Measurements from ENCODE around the gene VDAC1. TPM values are rescaled to one million over a fixed set of nuclear protein-coding genes. Genes with fewer than 3 reads are reported as not detected.

The VDAC1 gene
- polyA plus RNA-seq, 1 donor (not counting 4 experiments of a cell fraction or from before 2014, with no cell fraction given): 300 TPM

DNA sequence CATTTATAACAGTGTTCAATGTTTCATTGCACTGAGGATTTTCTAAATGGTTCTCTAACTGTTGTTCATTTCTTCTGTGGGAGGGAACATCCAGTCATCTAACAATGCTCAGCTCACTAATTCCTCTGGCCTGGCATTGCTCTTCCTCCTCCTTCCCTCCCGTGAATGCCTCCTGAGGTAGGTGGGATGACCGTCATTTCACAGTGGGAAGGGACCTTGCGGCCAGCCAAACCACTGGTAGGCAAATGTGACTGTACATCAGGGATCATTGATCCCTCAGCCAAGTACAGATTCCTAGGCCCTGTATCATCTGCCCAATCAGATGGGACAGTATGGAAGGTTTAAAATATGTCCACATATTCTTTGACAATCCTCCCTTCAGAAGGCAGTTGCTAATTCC, 23.7 kb upstream of the VDAC1 start:
- no peaks in the 10 kb centered on the region for H3K27me3 ChIP-seq (ENCODE audit: control insufficient read depth, extremely low read depth, insufficient read depth, low read length)
- DNase-seq (ENCODE audit: low read depth, low spot score) (no peak), FAIRE-seq (no peak)
- H3K27ac ChIP-seq (ENCODE audit: control insufficient read depth, insufficient read depth, low read length): peak overlapping the region; percentile 35
- H2AFZ ChIP-seq (ENCODE audit: control insufficient read depth, low read length): no peak overlapping the region
- H4K20me1 ChIP-seq (ENCODE audit: control insufficient read depth, extremely low read depth, insufficient read depth, low read length): no peaks in the 10 kb centered on the region
- dilution Hi-C loops (cut with MboI; ENCODE audit: extremely low pct_ligation_motif_present, low sequenced_read_pairs): no loop called here
- H3K4me1 ChIP-seq (ENCODE audit: control insufficient read depth, extremely low read depth, insufficient read depth, low read length): peaks cover 25% of the 10 kb centered on the region
- H3K9me1 ChIP-seq (ENCODE audit: control insufficient read depth, extremely low read depth, insufficient read depth, low read length): no peaks in the 10 kb centered on the region
- H3K4me3 ChIP-seq (ENCODE audit: control insufficient read depth in 2 of 3, extremely low read depth in 1 of 3, insufficient read depth in 2 of 3, low read depth in 1 of 3, low read length in 3 of 3): no peak overlapping the region
- peak overlapping the region; percentile 51 for H3K4me2 ChIP-seq (ENCODE audit: control insufficient read depth, extremely low read depth, insufficient read depth, low read depth, low read length)
- no peaks in the 10 kb centered on the region for H3K79me2 ChIP-seq (ENCODE audit: control insufficient read depth, insufficient read depth, low read length)
- no peak overlapping the region for H3K9ac ChIP-seq (ENCODE audit: control insufficient read depth, extremely low read depth, insufficient read depth, low read length)
- no peaks in the 10 kb centered on the region for H3K36me3 ChIP-seq (ENCODE audit: control insufficient read depth in 2 of 2, extremely low read depth in 1 of 2, insufficient read depth in 2 of 2, low read length in 2 of 2)
- TF ChIP-seq EZH2 (IDR thresholded peaks at IDR 0.05; ENCODE audit: low read length): no peak
- TF ChIP-seq, protein P1, sequence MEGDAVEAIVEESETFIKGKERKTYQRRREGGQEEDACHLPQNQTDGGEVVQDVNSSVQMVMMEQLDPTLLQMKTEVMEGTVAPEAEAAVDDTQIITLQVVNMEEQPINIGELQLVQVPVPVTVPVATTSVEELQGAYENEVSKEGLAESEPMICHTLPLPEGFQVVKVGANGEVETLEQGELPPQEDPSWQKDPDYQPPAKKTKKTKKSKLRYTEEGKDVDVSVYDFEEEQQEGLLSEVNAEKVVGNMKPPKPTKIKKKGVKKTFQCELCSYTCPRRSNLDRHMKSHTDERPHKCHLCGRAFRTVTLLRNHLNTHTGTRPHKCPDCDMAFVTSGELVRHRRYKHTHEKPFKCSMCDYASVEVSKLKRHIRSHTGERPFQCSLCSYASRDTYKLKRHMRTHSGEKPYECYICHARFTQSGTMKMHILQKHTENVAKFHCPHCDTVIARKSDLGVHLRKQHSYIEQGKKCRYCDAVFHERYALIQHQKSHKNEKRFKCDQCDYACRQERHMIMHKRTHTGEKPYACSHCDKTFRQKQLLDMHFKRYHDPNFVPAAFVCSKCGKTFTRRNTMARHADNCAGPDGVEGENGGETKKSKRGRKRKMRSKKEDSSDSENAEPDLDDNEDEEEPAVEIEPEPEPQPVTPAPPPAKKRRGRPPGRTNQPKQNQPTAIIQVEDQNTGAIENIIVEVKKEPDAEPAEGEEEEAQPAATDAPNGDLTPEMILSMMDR (optimal IDR thresholded peaks at IDR 0.05 in 1 of 3, IDR thresholded peaks at IDR 0.05 in 1 of 3, conservative IDR thresholded peaks at IDR 0.05 in 1 of 3; ENCODE audit: extremely low read depth in 1 of 3, insufficient read depth in 2 of 3, low read length in 3 of 3): no peak
- H3K9me3 ChIP-seq (ENCODE audit: control insufficient read depth, low read depth, low read length): no peaks in the 10 kb centered on the region

DNA sequence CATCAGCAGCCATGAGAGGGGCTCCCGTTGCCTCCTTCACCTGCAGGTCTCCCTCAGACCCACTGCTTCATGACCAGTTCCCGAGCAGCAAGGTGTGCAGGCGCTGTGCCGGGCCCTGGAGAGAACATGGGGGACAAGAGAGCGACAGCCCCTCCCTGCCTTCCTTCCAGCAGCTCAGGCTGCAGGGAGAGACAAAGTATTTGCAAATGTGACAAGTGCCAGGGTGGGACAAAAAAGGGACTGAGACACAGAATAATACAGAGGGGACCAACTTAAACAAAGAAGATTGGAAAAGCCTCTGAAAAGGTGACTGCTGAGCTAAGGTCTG, 22.5 kb upstream of the VDAC1 start:
- DNase-seq (ENCODE audit: low read depth, low spot score) (no peak), FAIRE-seq (no peak)
- H3K4me2 ChIP-seq (ENCODE audit: control insufficient read depth, extremely low read depth, insufficient read depth, low read depth, low read length): no peak overlapping the region
- peaks cover 20% of the 10 kb centered on the region for H3K4me1 ChIP-seq (ENCODE audit: control insufficient read depth, extremely low read depth, insufficient read depth, low read length)
- no peaks in the 10 kb centered on the region for H3K9me1 ChIP-seq (ENCODE audit: control insufficient read depth, extremely low read depth, insufficient read depth, low read length)
- no peaks in the 10 kb centered on the region for H3K9me3 ChIP-seq (ENCODE audit: control insufficient read depth, low read depth, low read length)
- no peaks in the 10 kb centered on the region for H3K79me2 ChIP-seq (ENCODE audit: control insufficient read depth, insufficient read depth, low read length)
- no peak overlapping the region for H3K9ac ChIP-seq (ENCODE audit: control insufficient read depth, extremely low read depth, insufficient read depth, low read length)
- no peak for TF ChIP-seq EZH2 (IDR thresholded peaks at IDR 0.05; ENCODE audit: low read length)
- TF ChIP-seq, protein P1 (optimal IDR thresholded peaks at IDR 0.05 in 1 of 3, IDR thresholded peaks at IDR 0.05 in 1 of 3, conservative IDR thresholded peaks at IDR 0.05 in 1 of 3; ENCODE audit: extremely low read depth in 1 of 3, insufficient read depth in 2 of 3, low read length in 3 of 3): no peak
- H3K27me3 ChIP-seq (ENCODE audit: control insufficient read depth, extremely low read depth, insufficient read depth, low read length): no peaks in the 10 kb centered on the region
- no peaks in the 10 kb centered on the region for H3K36me3 ChIP-seq (ENCODE audit: control insufficient read depth in 2 of 2, extremely low read depth in 1 of 2, insufficient read depth in 2 of 2, low read length in 2 of 2)
- dilution Hi-C loops (cut with MboI; ENCODE audit: extremely low pct_ligation_motif_present, low sequenced_read_pairs): no loop called here
- H3K4me3 ChIP-seq (ENCODE audit: control insufficient read depth in 2 of 3, extremely low read depth in 1 of 3, insufficient read depth in 2 of 3, low read depth in 1 of 3, low read length in 3 of 3): no peak overlapping the region
- H4K20me1 ChIP-seq (ENCODE audit: control insufficient read depth, extremely low read depth, insufficient read depth, low read length): no peaks in the 10 kb centered on the region
- no peak overlapping the region for H3K27ac ChIP-seq (ENCODE audit: control insufficient read depth, insufficient read depth, low read length)
- H2AFZ ChIP-seq (ENCODE audit: control insufficient read depth, low read length): no peak overlapping the region
